ENCODE results near the gene UNC45A. TPM values are rescaled to one million over a fixed set of nuclear protein-coding genes. Genes with fewer than 3 reads are reported as not detected.

The UNC45A gene
- total and polyA plus RNA-seq, 2 experiments from 2014 or later: 55.2 to 55.3 TPM

DNA sequence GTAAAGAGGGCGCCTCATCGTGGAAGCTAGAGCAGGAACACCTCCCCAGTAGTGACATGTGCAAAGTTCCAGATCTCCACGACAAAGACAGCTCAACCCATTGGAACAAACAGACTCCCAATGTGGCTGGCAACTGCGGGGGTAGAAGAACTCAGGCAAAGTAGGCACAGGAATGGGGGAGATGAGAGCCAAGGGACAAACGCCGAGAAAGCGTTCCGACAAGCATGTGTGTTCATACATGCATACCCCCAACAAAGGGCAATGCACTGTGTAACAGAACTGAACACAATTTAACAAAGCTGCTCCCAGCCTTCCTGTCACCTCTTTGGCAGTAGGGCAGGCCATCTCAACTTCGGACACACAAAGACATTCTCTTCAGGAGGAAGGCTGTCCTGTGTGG, 31.2 kb downstream of the UNC45A start:
- Histone ChIP-seq H3K4me1 (ENCODE audit: insufficient read depth) (no peaks in the 10 kb centered on the region), H3K36me3 (replicated peaks; ENCODE audit: insufficient read depth, low read depth) (no peaks in the 10 kb centered on the region), H3K9me3 (ENCODE audit: low read depth) (no peaks in the 10 kb centered on the region), H3K4me3 (no peak overlapping the region), H3K27me3 (no peaks in the 10 kb centered on the region), H3K79me2 (no peaks in the 10 kb centered on the region), H2AFZ (no peak overlapping the region), H3K4me2 (no peak overlapping the region), H4K20me1 (ENCODE audit: insufficient read depth, poor library complexity, severe bottlenecking) (no peaks in the 10 kb centered on the region), H3K27ac (no peak overlapping the region), H3K9me2 (replicated peaks; ENCODE audit: insufficient read depth) (no peaks in the 10 kb centered on the region)
- DNase-seq (ENCODE audit: low spot score): no peak
- 94% methylated on average over 9 of the region's 9 CpGs for WGBS (ENCODE audit: low lambda C conversion rate, missing lambda C conversion rate)
- TF ChIP-seq EZH2phosphoT487 (IDR thresholded peaks at IDR 0.05; ENCODE audit: low read depth, severe bottlenecking, unreplicated experiment) (no peak), EZH2 (IDR thresholded peaks at IDR 0.05; ENCODE audit: borderline replicate concordance) (no peak)
- TF ChIP-seq, protein P1, sequence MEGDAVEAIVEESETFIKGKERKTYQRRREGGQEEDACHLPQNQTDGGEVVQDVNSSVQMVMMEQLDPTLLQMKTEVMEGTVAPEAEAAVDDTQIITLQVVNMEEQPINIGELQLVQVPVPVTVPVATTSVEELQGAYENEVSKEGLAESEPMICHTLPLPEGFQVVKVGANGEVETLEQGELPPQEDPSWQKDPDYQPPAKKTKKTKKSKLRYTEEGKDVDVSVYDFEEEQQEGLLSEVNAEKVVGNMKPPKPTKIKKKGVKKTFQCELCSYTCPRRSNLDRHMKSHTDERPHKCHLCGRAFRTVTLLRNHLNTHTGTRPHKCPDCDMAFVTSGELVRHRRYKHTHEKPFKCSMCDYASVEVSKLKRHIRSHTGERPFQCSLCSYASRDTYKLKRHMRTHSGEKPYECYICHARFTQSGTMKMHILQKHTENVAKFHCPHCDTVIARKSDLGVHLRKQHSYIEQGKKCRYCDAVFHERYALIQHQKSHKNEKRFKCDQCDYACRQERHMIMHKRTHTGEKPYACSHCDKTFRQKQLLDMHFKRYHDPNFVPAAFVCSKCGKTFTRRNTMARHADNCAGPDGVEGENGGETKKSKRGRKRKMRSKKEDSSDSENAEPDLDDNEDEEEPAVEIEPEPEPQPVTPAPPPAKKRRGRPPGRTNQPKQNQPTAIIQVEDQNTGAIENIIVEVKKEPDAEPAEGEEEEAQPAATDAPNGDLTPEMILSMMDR (IDR thresholded peaks at IDR 0.05; ENCODE audit: poor library complexity): no peak

DNA sequence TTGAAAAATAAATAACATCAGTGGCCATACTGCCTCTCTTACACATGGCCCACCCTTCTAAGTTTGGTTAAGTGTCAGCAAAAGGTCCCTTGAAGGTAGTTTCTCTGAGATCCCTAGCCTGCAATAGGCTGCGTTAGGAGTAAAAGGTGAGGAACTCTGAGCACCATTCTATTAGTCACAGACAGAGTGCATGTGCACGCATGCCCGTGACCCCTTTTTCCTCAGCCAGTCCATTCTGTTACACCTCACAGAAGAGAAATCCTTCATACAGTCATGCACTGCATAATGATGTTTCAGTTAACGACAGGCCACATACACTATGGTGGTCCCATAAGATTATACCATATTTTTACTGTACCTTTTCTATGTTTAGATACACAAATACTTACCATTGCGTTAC, 32.1 kb downstream of the UNC45A start:
- no peaks in the 10 kb centered on the region for H4K20me1 ChIP-seq (ENCODE audit: insufficient read depth, poor library complexity, severe bottlenecking)
- no peak for DNase-seq (ENCODE audit: low spot score)
- H3K27me3 ChIP-seq: no peaks in the 10 kb centered on the region
- no peak overlapping the region for H3K27ac ChIP-seq
- H3K36me3 ChIP-seq (replicated peaks; ENCODE audit: insufficient read depth, low read depth): no peaks in the 10 kb centered on the region
- no peak overlapping the region for H3K4me2 ChIP-seq
- 97% methylated on average over 5 of the region's 5 CpGs for WGBS (ENCODE audit: low lambda C conversion rate, missing lambda C conversion rate)
- H3K4me1 ChIP-seq (ENCODE audit: insufficient read depth): no peaks in the 10 kb centered on the region
- no peaks in the 10 kb centered on the region for H3K9me3 ChIP-seq (ENCODE audit: low read depth)
- TF ChIP-seq EZH2phosphoT487 (IDR thresholded peaks at IDR 0.05; ENCODE audit: low read depth, severe bottlenecking, unreplicated experiment) (no peak), EZH2 (IDR thresholded peaks at IDR 0.05; ENCODE audit: borderline replicate concordance) (no peak)
- TF ChIP-seq, protein P1 (IDR thresholded peaks at IDR 0.05; ENCODE audit: poor library complexity): no peak
- no peaks in the 10 kb centered on the region for H3K79me2 ChIP-seq
- no peak overlapping the region for H2AFZ ChIP-seq
- H3K9me2 ChIP-seq (replicated peaks; ENCODE audit: insufficient read depth): no peaks in the 10 kb centered on the region
- no peak overlapping the region for H3K4me3 ChIP-seq

DNA sequence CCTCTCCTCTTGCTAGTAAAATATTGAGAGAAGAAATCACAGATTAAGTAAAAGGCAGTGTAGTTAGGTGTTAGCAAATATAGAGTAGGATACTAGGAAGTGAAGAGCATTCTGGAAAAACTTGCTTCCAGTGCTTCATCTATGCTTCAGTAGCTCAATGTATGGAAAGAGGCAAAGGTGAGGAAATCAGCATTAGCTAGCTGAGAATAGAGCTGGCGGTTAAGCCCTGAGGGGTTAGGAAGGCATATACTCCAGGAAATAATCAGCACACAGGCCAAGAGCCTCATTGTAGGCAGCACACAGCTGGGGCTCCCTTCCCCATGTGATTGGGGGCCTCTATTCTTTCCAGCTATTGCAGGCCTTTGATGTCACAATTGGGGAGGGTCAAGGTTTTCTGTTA, 33.3 kb downstream of the UNC45A start:
- H3K9me3 ChIP-seq (ENCODE audit: low read depth): no peaks in the 10 kb centered on the region
- no peaks in the 10 kb centered on the region for H3K27me3 ChIP-seq
- 95% methylated on average over 1 of the region's 1 CpG for WGBS (ENCODE audit: low lambda C conversion rate, missing lambda C conversion rate)
- H3K9me2 ChIP-seq (replicated peaks; ENCODE audit: insufficient read depth): no peaks in the 10 kb centered on the region
- H3K4me2 ChIP-seq: no peak overlapping the region
- H3K4me3 ChIP-seq: no peak overlapping the region
- DNase-seq (ENCODE audit: low spot score): no peak
- H2AFZ ChIP-seq: no peak overlapping the region
- no peaks in the 10 kb centered on the region for H3K4me1 ChIP-seq (ENCODE audit: insufficient read depth)
- TF ChIP-seq EZH2 (IDR thresholded peaks at IDR 0.05; ENCODE audit: borderline replicate concordance): no peak
- TF ChIP-seq EZH2phosphoT487 (IDR thresholded peaks at IDR 0.05; ENCODE audit: low read depth, severe bottlenecking, unreplicated experiment): no peak
- TF ChIP-seq, protein P1 (IDR thresholded peaks at IDR 0.05; ENCODE audit: poor library complexity): no peak
- no peaks in the 10 kb centered on the region for H3K79me2 ChIP-seq
- H4K20me1 ChIP-seq (ENCODE audit: insufficient read depth, poor library complexity, severe bottlenecking): no peaks in the 10 kb centered on the region
- H3K27ac ChIP-seq: no peak overlapping the region
- H3K36me3 ChIP-seq (replicated peaks; ENCODE audit: insufficient read depth, low read depth): no peaks in the 10 kb centered on the region

DNA sequence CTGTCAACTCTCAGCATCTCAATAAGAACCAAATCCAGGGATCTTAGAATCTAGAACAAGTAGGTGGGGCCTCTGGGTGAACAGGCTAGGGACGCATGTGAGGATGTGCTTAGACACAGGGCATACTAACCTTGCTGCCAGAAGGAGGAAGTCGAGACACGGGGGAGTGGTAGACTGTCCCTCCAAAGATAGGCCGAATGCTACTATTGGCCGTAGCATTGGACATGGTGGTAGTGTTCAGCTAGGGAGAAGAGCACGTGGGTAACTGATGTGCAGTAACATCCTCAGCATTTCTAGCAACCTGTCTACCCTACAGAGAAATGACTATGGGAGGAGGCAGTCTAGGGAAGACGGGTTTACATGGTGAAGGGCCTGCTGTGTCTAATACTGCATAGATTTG, 35.2 kb downstream of the UNC45A start:
- 95% methylated on average over 7 of the region's 7 CpGs for WGBS (ENCODE audit: low lambda C conversion rate, missing lambda C conversion rate)
- TF ChIP-seq EZH2 (IDR thresholded peaks at IDR 0.05; ENCODE audit: borderline replicate concordance): no peak
- TF ChIP-seq, protein P1 (IDR thresholded peaks at IDR 0.05; ENCODE audit: poor library complexity): no peak
- H3K36me3 ChIP-seq (replicated peaks; ENCODE audit: insufficient read depth, low read depth): no peaks in the 10 kb centered on the region
- H3K27me3 ChIP-seq: no peaks in the 10 kb centered on the region
- no peak for DNase-seq (ENCODE audit: low spot score)
- H3K4me3 ChIP-seq: no peak overlapping the region
- H4K20me1 ChIP-seq (ENCODE audit: insufficient read depth, poor library complexity, severe bottlenecking): no peaks in the 10 kb centered on the region
- no peak overlapping the region for H3K4me2 ChIP-seq
- no peaks in the 10 kb centered on the region for H3K4me1 ChIP-seq (ENCODE audit: insufficient read depth)
- H3K79me2 ChIP-seq: no peaks in the 10 kb centered on the region
- no peak overlapping the region for H3K27ac ChIP-seq
- no peaks in the 10 kb centered on the region for H3K9me2 ChIP-seq (replicated peaks; ENCODE audit: insufficient read depth)
- no peaks in the 10 kb centered on the region for H3K9me3 ChIP-seq (ENCODE audit: low read depth)
- H2AFZ ChIP-seq: no peak overlapping the region
